Stimulated activated naive CD4-positive, alpha-beta T cell (primary cell): ENCODE measurements around the gene AP5M1.
"Not testable (repeated sequence)": the region's sequence is repeated elsewhere in the genome, so short reads cannot be mapped to it uniquely, and the experiment has no call there.

ENCODE experiments used
- DNase-seq, 6 experiments: peaks; one replicate each; lab custom pipeline; 2025; lab: John Stamatoyannopoulos, UW

The AP5M1 gene

DNA sequence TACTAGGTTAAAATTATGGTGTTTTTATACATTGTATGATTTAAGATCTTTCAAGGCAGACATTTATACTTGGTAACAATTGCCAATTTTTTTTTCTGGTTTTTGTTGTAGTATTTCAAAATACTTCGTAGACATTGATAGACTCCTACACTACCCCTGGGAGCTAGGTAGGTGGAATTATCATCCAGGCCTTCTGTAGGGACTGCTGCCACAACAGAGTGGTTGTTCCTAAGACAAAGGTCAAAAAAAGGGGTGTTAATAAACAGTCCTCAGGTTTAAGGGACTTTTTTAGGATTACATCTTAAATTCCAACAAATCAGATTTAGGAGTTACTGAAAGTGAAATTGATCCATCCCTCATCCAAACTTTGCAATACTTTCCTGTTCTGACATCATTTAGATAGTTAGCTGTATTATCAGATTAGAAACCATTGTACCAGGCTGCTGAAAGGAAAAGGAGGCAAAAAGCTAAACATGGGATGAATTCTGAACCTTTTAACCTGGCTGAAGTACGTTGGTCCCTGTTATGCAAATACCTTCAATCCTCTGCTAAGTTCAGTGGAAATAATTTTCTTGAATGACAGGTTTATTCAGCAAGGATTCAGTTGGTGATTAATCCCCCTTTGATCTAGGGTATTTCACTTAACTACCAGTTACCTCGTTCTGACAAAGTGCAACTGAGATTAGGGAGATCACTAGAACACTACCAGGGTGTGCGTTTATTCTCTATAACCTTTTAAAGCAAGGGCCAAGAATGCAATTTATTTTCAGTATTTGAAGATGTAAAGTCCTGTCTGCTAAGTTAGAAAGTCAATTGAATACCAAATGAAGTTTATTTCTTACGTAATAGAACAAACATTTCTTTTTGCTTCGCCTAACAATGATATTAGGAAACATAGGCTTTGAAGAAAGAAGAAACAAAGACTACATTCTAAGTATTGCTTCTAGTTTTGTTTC is 23.2 kb downstream of the AP5M1 start:
- DNase-seq, result no peak

DNA sequence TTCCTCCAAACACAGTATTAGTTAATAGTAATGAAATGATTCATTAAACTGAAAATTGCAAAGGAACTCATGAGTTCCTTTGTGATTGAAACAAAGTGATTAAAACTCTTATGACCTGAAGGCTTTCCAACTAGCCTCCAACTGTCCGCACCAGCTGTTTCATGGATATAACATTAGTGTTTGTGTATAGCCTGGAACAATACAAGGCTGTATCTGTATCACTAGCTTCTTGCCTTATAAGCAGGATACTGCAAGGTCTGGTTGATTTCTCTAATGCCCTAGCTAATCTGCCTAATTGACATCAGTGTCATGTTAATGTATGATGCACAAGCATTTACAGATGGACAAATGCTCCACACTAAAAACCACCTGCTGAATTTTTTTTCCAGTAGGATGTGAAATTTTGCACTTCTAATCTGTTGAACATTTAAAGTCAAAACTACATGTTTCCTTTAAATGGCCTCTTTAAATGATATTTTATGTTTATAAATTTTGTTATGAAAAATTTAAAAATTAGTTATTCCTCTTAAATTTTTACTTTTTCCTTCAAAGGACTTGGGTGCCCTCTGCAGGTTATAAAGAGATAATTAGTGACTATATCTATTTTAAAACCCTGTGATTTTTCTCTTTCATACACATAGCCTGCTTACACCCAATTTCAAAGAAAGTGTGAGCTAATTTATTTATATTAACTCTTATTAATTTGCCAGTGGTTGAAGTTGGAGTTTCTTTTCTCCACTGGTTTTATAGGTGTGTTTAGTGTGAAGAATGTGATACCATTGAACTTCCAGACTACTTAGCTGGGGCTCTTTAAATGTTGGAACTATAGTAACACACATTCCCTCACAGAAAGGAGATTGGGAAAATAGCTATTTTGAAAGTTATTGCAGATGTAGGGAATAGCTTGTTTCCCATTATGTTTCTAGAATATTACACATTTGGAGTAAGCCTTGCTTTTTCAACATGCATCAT is 25.4 kb downstream of the AP5M1 start:
- no peak for DNase-seq

DNA sequence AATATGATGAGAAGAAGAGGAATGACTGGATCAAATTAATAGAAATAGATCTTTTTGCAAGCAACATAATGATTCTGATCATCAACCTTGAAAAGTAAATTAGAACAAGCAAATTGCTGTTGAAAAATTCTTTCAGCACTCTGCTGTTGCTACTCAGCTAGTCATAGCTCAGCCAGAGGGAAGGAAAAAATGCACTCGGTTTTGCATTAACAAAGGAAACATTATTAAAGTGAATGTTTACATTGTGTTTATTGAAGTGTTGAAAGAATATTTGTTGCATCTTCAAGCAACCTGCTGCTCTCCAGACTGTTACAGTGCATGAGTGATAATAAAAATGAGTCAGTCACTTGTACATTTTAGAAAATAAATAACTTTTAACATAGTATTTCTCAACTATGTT is 26.5 kb downstream of the AP5M1 start:
- no peak for DNase-seq

DNA sequence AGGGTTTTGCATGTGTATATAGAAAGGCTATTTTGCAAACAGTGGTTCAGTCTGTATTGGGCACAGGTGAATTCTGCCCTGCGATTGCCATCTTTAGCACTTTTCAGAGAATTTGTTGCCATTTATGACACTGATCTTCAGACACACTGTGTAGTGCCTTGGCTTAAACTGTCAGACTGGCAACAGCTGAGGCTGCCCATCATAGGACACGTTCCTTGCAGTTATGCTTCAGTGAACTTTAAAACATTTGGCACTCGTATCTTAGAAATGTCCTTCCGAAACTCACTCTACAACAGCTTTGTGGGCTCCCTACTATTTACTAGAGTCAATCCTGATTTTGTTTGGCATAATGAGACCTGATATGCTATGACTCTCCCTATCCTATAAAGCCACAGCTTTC is 29.1 kb downstream of the AP5M1 start:
- no peak for DNase-seq

DNA sequence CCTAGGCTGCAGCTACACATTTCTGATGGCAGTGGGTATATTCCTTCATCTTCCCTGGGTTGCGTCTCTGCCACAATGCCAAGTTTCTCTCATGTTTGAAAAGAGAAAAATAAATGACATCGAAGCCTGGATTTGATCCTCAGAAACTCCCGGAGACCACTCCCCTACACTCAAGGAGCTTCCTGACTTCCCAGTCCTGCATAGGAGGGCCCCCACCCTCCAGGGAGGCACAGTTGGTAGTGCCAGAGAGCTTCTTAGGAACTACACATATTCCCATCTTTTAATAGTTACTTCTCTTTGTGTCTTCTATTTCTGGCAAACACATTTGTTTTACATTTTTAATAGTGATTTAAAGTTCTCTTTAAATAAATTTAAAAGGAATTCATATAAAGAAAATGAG is 30.7 kb downstream of the AP5M1 start:
- no peak for DNase-seq

DNA sequence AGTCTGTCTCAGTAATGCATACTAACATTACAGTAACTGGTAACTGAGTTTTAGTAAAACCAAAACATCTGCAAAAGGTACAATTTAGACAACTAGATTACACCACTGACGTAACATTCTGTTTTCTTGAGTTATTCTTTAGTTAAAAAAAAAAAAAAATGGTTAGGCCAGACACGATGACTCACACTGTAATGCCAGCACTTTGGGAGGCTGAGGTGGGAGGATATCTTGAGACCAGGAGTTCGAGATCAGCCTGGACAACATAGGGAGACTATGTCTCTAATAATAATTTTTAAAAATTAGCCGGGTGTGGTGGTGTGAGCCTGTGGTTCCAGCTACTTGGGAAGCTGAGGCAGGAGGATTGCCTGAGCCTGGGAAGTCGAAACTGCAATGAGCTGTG is 34.1 kb downstream of the AP5M1 start:
- no peak for DNase-seq

DNA sequence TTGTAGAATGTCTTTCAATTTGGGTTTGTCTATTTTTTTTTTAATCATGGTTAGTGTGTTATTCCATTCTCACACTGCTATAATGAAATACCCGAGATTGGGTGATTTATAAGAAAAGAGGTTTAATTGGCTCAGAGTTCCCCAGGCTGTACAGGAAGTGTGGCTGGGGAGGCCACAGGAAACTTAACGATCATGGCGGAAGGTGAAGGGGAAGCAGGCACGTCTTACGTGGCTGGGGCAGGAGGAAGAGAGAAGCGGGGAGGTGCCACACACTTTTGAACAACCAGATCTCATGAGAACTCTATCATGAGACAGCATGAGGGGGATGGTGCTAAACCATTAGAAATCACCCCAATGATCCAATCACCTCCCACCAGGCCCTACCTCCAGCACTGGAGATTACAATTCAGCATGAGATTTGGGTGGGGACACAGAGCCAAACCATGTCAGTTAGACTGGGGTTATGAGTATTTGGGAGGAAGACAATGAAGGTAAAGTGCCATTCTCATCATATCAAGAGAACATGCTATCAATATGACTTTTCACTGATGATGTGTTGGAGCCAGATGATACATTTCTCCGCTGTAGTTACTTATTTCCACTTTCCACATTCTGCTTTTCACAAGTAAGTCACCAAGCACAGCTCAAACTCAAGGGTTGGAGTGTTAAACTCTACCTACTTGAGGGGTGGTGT is 45.8 kb downstream of the AP5M1 start:
- DNase-seq, result no peak

DNA sequence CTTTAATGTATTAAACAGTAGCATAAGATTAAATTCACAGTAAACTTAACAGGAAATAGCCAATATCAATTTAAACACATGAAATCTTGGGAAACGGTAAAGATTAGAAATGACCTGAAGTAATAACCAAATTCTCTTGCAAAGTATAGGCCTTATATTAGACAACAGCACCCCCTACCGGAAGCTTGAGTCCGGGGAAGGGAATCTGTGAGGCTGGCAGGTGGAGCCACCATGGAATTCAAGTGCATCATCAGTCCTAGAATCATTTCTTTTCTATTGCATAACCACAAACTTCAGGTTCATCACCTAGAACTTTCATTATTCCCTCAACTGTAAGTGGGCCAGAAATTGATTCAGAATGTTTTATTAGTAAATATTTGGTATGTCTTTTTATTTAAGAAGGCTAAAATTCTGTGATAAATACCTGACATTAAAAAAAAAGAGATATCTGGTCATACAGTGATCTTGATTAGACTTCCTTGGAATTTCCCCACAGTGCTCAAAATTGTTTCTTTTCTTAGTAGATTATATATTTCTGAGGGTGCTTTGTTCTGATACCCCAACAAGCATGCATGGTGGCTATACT is 48.6 kb downstream of the AP5M1 start:
- DNase-seq, result peak; percentile 20 to 80 (median 58)

DNA sequence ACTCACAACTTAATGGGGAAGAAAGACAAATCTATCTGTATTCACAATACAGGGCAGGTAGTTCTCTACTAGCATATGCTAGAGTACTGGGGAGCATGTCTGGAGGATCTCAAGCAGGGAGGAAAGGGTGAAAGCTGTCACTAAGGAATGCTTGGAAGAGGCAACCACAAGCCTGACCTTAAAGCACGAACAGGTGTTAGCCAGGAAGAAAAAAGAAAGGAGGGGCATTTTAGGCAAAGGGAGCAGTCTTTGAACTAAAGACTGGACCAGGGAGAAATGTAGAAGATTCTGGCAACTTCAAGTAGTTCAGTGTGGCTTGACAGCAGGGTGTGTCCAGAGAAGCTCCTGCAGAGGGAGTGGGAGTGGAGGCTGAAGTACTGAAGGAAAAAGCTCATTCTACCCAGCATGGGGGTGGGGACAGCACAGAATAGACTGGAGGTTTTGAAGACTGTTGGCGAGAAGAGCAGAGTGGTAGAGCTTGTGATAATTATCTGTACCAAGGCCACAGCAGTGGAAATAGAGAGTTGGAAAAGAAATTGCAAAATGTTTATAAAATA is 50.9 kb downstream of the AP5M1 start:
- no peak for DNase-seq

DNA sequence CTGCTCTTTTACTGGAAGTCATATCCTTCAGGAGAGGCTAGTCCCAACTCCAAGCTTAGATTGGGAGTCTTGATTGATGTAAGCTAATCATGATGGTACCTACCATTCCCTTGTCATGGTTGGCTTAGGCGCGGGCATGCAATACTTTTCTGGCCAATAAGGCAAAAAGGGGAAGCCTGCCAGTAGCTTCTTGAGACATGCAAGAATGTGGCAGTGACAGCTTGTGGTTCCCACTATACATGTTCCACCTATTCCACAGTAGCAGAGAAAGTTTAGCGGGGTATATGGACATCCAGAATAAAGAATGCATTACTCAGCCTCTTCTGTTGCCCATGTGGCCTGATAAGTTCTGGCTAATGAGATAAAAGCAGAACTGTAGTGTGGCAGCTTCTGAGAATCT is 55.0 kb downstream of the AP5M1 start:
- no peak for DNase-seq

DNA sequence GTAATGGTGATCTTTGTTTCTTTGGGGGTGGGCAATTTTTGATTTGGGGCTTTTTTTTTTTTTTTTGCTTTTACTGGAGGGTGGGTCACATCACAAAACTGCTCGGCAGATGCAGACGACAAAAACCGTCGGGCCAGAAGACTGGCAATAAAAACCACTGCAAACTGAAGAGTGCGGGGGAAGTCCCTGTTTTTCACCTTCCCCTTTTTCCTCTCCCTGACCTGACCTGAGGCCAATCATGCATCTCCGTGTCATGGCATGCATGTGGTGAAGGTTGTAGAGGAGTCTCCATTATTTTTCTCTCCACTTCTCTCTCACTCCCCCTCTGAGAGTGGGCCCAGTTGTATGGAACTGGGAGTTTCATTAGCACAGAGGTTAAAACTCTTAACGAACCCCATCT is 57.5 kb downstream of the AP5M1 start:
- no peak for DNase-seq

DNA sequence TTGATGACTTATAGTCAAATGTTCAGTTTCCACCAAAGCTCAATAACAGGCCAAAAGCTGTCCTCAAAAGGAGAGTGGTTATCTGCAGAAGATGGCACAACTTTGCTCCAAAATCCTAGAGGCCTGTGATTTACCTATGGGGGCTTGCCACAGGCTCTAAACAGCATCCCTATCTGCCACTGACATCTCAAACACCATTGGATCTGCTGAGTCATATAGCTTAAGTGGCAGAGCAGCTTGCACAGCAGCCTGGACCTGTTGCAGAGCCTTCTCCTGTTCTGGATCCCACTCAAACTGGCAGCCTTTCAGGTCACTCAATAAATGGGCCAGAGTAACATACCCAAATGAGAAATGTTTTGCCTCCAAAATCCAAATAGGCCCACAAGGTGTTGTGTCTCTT is 61.1 kb downstream of the AP5M1 start:
- no peak for DNase-seq

DNA sequence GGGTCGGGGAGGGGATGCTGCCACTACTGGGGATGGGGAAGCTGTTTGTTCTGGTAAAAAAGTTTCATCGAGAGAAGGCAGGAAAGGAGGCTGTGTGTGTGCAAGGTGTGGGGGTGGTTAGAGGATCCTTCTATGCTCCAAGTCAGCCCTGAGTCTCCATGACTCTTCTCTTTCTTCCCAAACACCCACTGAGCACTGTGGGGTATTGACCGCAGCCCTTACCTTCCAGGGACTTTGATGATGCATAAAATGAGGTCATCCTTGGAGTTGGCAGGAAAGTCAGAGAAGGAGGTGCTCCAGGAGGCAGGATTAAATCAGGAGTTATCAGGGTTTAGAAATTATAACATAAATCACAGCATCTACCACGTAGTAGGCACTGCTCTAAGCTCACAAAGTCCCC is 63.7 kb downstream of the AP5M1 start:
- DNase-seq, result not testable (repeated sequence)

DNA sequence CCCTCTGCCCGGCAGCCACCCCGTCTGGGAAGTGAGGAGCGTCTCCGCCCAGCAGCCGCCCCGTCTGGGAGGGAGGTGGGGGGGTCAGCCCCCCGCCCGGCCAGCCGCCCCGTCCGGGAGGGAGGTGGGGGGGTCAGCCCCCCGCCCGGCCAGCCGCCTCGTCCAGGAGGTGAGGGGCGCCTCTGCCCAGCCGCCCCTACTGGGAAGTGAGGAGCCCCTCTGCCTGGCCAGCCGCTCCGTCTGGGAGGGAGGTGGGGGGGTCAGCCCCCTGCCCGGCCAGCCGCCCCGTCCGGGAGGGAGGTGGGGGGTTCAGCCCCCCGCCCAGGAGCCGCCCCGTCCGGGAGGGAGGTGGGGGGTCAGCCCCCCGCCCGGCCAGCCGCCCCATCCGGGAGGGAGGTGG is 65.0 kb downstream of the AP5M1 start:
- DNase-seq, result not testable (repeated sequence)

DNA sequence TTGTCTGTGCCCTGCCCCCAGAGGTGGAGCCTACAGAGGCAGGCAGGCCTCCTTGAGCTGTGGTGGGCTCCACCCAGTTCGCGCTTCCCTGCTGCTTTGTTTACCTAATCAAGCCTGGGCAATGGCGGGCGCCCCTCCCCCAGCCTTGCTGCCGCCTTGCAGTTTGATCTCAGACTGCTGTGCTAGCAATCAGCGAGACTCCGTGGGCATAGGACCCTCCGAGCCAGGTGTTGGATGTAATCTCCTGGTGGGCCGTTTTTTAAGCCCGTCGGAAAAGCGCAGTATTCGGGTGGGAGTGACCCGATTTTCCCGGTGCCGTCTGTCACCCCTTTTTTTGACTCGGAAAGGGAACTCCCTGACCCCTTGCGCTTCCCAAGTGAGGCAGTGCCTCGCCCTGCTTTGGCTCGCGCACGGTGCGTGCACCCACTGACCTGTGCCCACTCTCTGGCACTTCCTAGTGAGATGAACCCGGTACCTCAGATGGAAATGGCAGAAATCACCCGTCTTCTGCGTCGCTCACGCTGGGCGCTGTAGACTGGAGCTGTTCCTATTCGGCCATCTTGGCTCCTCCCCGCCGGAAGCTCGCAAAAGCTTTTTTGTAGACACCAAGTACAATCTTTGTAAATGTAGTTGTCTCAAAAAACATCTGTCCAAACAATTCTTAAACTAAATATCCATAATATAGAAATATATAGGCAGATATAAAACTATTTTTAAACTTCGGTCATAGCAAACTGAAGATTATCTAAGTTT is 75.0 kb downstream of the AP5M1 start:
- not testable (repeated sequence) for DNase-seq

DNA sequence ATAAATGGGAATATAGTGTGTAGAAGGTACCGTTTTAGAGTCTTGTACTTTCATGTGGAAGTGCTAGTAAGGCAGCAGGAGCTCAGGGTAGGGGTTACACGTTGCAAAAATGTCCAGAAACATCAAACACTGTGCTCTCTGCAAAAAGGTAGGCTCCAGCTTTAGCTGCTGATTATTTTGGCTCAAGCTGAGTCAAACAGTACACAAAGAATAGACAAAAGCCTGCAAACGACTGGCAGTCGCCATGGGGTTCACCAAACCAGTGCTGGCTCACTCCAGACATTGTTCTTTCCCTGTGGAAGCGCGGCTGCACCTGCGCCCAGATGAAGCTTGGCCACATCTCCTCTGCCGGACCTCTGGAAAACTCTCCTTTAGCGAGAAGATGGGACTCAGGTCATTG is 76.3 kb downstream of the AP5M1 start:
- no peak for DNase-seq

DNA sequence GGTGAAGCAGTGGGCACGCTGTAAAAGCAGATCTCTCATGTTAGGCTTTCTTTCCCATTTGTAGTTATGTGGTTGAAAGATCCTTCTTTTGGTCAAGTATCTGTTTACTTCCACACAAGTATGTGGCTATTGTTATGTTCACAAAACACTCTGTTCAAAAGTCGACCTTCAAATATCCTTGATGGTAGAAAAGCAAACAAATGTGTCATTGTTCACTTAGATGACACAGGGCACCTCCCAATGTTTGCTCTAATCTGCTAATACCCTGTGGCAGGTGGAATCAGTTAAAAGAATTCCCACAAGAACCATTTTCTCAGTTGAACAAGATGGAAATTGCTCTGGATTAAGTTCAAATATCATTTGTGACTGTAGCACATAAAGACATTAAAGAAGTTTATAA is 78.0 kb downstream of the AP5M1 start:
- DNase-seq, result no peak
